H9 (cell line): ENCODE measurements around the gene SBNO1. TPM values are rescaled to one million over a fixed set of nuclear protein-coding genes. Genes with fewer than 3 reads are reported as not detected.

Experiments
- DNase-seq: peaks from one replicate; pipeline ENCODE4 v3.0.0-alpha.2; 2017
- H2AFZ ChIP-seq: one replicate; pipeline ENCODE4 v1.6.1; 2013; ENCODE audit warnings: mild to moderate bottlenecking, low read length, control low read depth, moderate library complexity
- H2AK5ac ChIP-seq: 2 replicates; pipeline ENCODE4 v1.6.1; 2013; ENCODE audit warnings: low read length, control low read depth, mixed read lengths; ENCODE audit not compliant: insufficient read length
- H2BK120ac ChIP-seq: one replicate; pipeline ENCODE4 v1.6.1; 2013; ENCODE audit warnings: low read depth, mild to moderate bottlenecking, low read length, control low read depth, inconsistent platforms; ENCODE audit not compliant: poor library complexity, severe bottlenecking
- H2BK12ac ChIP-seq: 2 replicates; pipeline ENCODE4 v1.6.1; 2013; ENCODE audit warnings: low read length, control low read depth, mixed read lengths, low read depth; ENCODE audit not compliant: insufficient read length
- H2BK15ac ChIP-seq: 2 replicates; pipeline ENCODE4 v1.6.1; 2013; ENCODE audit warnings: low read depth, low read length, control low read depth
- H2BK20ac ChIP-seq: one replicate; pipeline ENCODE4 v1.6.1; 2013; ENCODE audit warnings: low read depth, mild to moderate bottlenecking, low read length, control low read depth, inconsistent platforms; ENCODE audit not compliant: poor library complexity, severe bottlenecking
- H2BK5ac ChIP-seq: 2 replicates; pipeline ENCODE4 v1.6.1; 2013; ENCODE audit warnings: low read length, control low read depth, mixed read lengths; ENCODE audit not compliant: insufficient read length
- H3K14ac ChIP-seq: 2 replicates; pipeline ENCODE4 v1.6.1; 2013; ENCODE audit warnings: low read length, control low read depth; ENCODE audit not compliant: insufficient read depth
- H3K18ac ChIP-seq: 2 replicates; pipeline ENCODE4 v1.6.1; 2013; ENCODE audit warnings: low read depth, mild to moderate bottlenecking, mixed read lengths, low read length, control low read depth; ENCODE audit not compliant: insufficient read length
- H3K23ac ChIP-seq: 2 replicates; pipeline ENCODE4 v1.6.1; 2013; ENCODE audit warnings: low read length, control low read depth, mixed read lengths, low read depth; ENCODE audit not compliant: insufficient read length
- H3K23me2 ChIP-seq: 2 replicates; pipeline ENCODE4 v1.6.1; 2013; ENCODE audit warnings: low read depth, mild to moderate bottlenecking, mixed read lengths, low read length, control low read depth; ENCODE audit not compliant: insufficient read length, poor library complexity, severe bottlenecking
- H3K27ac ChIP-seq: 2 replicates; pipeline ENCODE4 v1.5.1; 2013; ENCODE audit warnings: low read length, control low read depth, mixed read lengths, low read depth; ENCODE audit not compliant: insufficient read length
- H3K27me3 ChIP-seq: 2 replicates; pipeline ENCODE4 v1.6.1; 2013; ENCODE audit warnings: low read length, control low read depth, inconsistent platforms; ENCODE audit not compliant: insufficient read depth
- H3K4ac ChIP-seq: 2 replicates; pipeline ENCODE4 v1.6.1; 2013; ENCODE audit warnings: low read depth, mild to moderate bottlenecking, control low read depth, inconsistent platforms, low read length, moderate library complexity
- H3K4me1 ChIP-seq: 2 replicates; pipeline ENCODE4 v1.6.1; 2013; ENCODE audit warnings: low read length, control low read depth, inconsistent platforms; ENCODE audit not compliant: insufficient read depth
- H3K4me2 ChIP-seq: 2 replicates; pipeline ENCODE4 v1.6.1; 2013; ENCODE audit warnings: low read length, control low read depth, mixed read lengths; ENCODE audit not compliant: insufficient read length, insufficient read depth
- H3K56ac ChIP-seq: 2 replicates; pipeline ENCODE4 v1.6.1; 2013; ENCODE audit warnings: low read depth, mild to moderate bottlenecking, mixed read lengths, low read length, control low read depth; ENCODE audit not compliant: insufficient read length
- H3K79me1 ChIP-seq: 2 replicates; pipeline ENCODE4 v1.6.1; 2013; ENCODE audit warnings: low read depth, mild to moderate bottlenecking, moderate library complexity, low read length, control low read depth, inconsistent platforms; ENCODE audit not compliant: insufficient read depth, poor library complexity, severe bottlenecking
- H3K79me2 ChIP-seq: 2 replicates; pipeline ENCODE4 v1.6.1; 2013; ENCODE audit warnings: low read length, control low read depth, inconsistent platforms; ENCODE audit not compliant: insufficient read depth
- H3K9ac ChIP-seq: 2 replicates; pipeline ENCODE4 v1.6.1; 2013; ENCODE audit warnings: low read length, control low read depth, mixed read lengths; ENCODE audit not compliant: insufficient read length; ENCODE audit errors: extremely low read depth
- H3K9me3 ChIP-seq: one replicate; pipeline ENCODE4 v1.6.1; 2013; ENCODE audit warnings: low read depth, low read length, inconsistent platforms; ENCODE audit not compliant: control insufficient read depth
- H3T11ph ChIP-seq: one replicate; pipeline ENCODE4 v1.6.1; 2013; ENCODE audit warnings: mild to moderate bottlenecking, low read length, control low read depth, inconsistent platforms
- H4K20me1 ChIP-seq: one replicate; pipeline ENCODE4 v1.6.1; 2013; ENCODE audit not compliant: control insufficient read depth, insufficient read length, insufficient read depth
- H4K5ac ChIP-seq: 2 replicates; pipeline ENCODE4 v1.6.1; 2013; ENCODE audit warnings: low read depth, mild to moderate bottlenecking, mixed read lengths, low read length, control low read depth; ENCODE audit not compliant: insufficient read length
- H4K8ac ChIP-seq: replicated peaks from 2 replicates; pipeline ENCODE4 v1.6.1; 2013; ENCODE audit warnings: low read length, control low read depth, mixed read lengths, low read depth; ENCODE audit not compliant: insufficient read length
- H4K91ac ChIP-seq: 2 replicates; pipeline ENCODE4 v1.6.1; 2013; ENCODE audit warnings: low read depth, mild to moderate bottlenecking, moderate library complexity, mixed read lengths, low read length, control low read depth; ENCODE audit not compliant: insufficient read length
- H3K27ac Mint-ChIP-seq, 3 experiments: 2 replicates in 2 of 3; 3 replicates in 1 of 3; pipeline ENCODE4 v1.8.0; 2020 to 2021; ENCODE audit warnings: mixed read lengths in 3 of 3, mild to moderate bottlenecking in 1 of 3, moderate library complexity in 1 of 3
- H3K27me3 Mint-ChIP-seq: 2 replicates; pipeline ENCODE4 v1.8.0; 2021; ENCODE audit warnings: low read depth, mild to moderate bottlenecking, moderate library complexity, mixed read lengths
- H3K36me3 Mint-ChIP-seq, 3 experiments: 2 replicates in 2 of 3; 3 replicates in 1 of 3; pipeline ENCODE4 v1.8.0; 2020 to 2021; ENCODE audit warnings: low read depth in 3 of 3, mixed read lengths in 3 of 3; ENCODE audit not compliant: insufficient read depth in 1 of 3
- H3K4me1 Mint-ChIP-seq, 2 experiments: 2 replicates each; pipeline ENCODE4 v1.8.0; 2020; ENCODE audit warnings: mixed read lengths in 2 of 2
- H3K4me3 Mint-ChIP-seq, 2 experiments: 2 replicates in 1 of 2; 3 replicates in 1 of 2; pipeline ENCODE4 v1.8.0; 2020 to 2021; ENCODE audit warnings: mild to moderate bottlenecking in 2 of 2, mixed read lengths in 2 of 2, moderate library complexity in 1 of 2
- H3K9me3 Mint-ChIP-seq, 2 experiments: 2 replicates in 1 of 2; 3 replicates in 1 of 2; pipeline ENCODE4 v1.8.0; 2020; ENCODE audit warnings: mild to moderate bottlenecking in 2 of 2, mixed read lengths in 2 of 2, moderate library complexity in 1 of 2
- CTCF ChIP-seq: fragments of 200-600 bp; sonication (generic); conservative IDR thresholded peaks from 3 replicates; pipeline ENCODE4 v1.8.0; 2021; ENCODE audit warnings: antibody characterized with exemption, mild to moderate bottlenecking
- WGBS: extraction: QIAGEN DNeasy Blood & Tissue Kit; methylation state at CpG from one replicate; pipeline ENCODE4 v1.1.7; 2013; ENCODE audit warnings: missing lambda C conversion rate, low lambda C conversion rate, mixed read lengths; ENCODE audit not compliant: insufficient read length; ENCODE audit errors: extremely low coverage; 5-methylcytosine and 5-hydroxymethylcytosine counted together
- total RNA-seq: library from RNA; stranded (reverse); gene quantifications from 2 replicates; pipeline ENCODE4 v1.2.1, GENCODE V29; 2021

Gene SBNO1
- total RNA-seq, 1 experiment from 2014 or later, result 47.5 TPM

GRCh38 chr12:123344086-123344485 lies 20.6 kb downstream of the SBNO1 start:
- Histone ChIP-seq H3K79me1 (peaks cover 5% of the 10 kb centered on the region), H4K91ac (no peak overlapping the region), H2BK5ac (no peak overlapping the region), H3K14ac (no peak overlapping the region), H4K8ac (no peak overlapping the region), H3K79me2 (no peaks in the 10 kb centered on the region; the same call in 1 of the 2 replicates), H3T11ph (no peak overlapping the region), H3K23me2 (no peaks in the 10 kb centered on the region), H3K27me3 (no peaks in the 10 kb centered on the region), H2AK5ac (no peak overlapping the region), H4K20me1 (no peaks in the 10 kb centered on the region), H3K9me3 (no peaks in the 10 kb centered on the region), H2BK20ac (no peak overlapping the region), H2BK15ac (no peak overlapping the region), H3K56ac (no peak overlapping the region), H3K4me2 (no peak overlapping the region), H3K4me1 (no peaks in the 10 kb centered on the region), H4K5ac (no peak overlapping the region), H3K23ac (no peak overlapping the region), H2BK120ac (no peak overlapping the region), H3K18ac (no peak overlapping the region), H2BK12ac (no peak overlapping the region), H3K9ac (no peak overlapping the region), H3K4ac (no peak overlapping the region), H2AFZ (no peak overlapping the region), H3K27ac (no peak overlapping the region)
- Mint-ChIP-seq H3K9me3 (no peaks in the 10 kb centered on the region), H3K27me3 (no peaks in the 10 kb centered on the region), H3K4me3 (peak overlapping the region in 1 of 2 experiments; percentile 35; a peak in 1 of 5 replicates), H3K27ac (no peak overlapping the region), H3K36me3 (peaks cover 40 to 72% (median 61%) of the 10 kb centered on the region in 3 experiments), H3K4me1 (no peaks in the 10 kb centered on the region)
- DNase-seq, result no peak
- no peak for TF ChIP-seq CTCF
- no CpG with 5 or more reads among the region's 6 CpGs for WGBS
